Activated naive CD4-positive, alpha-beta T cell treated with anti-CD3 and anti-CD28 coated beads, Interleukin-2, amount 10 ng/mL, durations not matched to agents 7 days and 5 days (primary cell): ENCODE results near the gene NKAIN2.

Source experiments
- CTCF ChIA-PET: fragments of 350-600 bp; sonication (Branson Sonifier 250); formaldehyde crosslinking; loops from one replicate; lab custom pipeline; 2021; ENCODE audit warnings: antibody characterized with exemption; lab: Charles Lee
- DNase-seq: peaks from one replicate; pipeline ENCODE4 v3.0.0-alpha.2; 2020
- H3K27ac Mint-ChIP-seq: one replicate; pipeline ENCODE4 v1.8.0; 2021; ENCODE audit warnings: mild to moderate bottlenecking, moderate library complexity, mixed read lengths
- H3K27me3 Mint-ChIP-seq: one replicate; pipeline ENCODE4 v1.8.0; 2021; ENCODE audit warnings: mild to moderate bottlenecking, mixed read lengths
- H3K36me3 Mint-ChIP-seq: one replicate; pipeline ENCODE4 v1.8.0; 2021; ENCODE audit warnings: mixed read lengths
- H3K4me1 Mint-ChIP-seq: one replicate; pipeline ENCODE4 v1.8.0; 2021; ENCODE audit warnings: mixed read lengths
- H3K4me3 Mint-ChIP-seq: one replicate; pipeline ENCODE4 v1.8.0; 2021; ENCODE audit warnings: mild to moderate bottlenecking, moderate library complexity, mixed read lengths
- H3K9me3 Mint-ChIP-seq: one replicate; pipeline ENCODE4 v1.8.0; 2021; ENCODE audit warnings: mixed read lengths

Gene NKAIN2

GRCh38 chr6:123803504-123804013 is at the start of gene NKAIN2:
NKAIN2 (plus strand) TSS chr6:123803865.
- H3K9me3 Mint-ChIP-seq = no peaks in the 10 kb centered on the region
- peak within 1 kb of the TSS; percentile 42 for H3K4me3 Mint-ChIP-seq
- no peak for DNase-seq
- H3K27me3 Mint-ChIP-seq = peaks cover 30% of the 10 kb centered on the region
- H3K36me3 Mint-ChIP-seq = no peaks in the 10 kb centered on the region
- no peak within 1 kb of the TSS for H3K27ac Mint-ChIP-seq
- CTCF ChIA-PET = interaction anchor here (1.5 kb wide), 1 partner anchor 15 kb away, joined by 5 read pairs; no protein-coding TSS in a partner anchor
- peaks cover 16% of the 10 kb centered on the region for H3K4me1 Mint-ChIP-seq

DNA sequence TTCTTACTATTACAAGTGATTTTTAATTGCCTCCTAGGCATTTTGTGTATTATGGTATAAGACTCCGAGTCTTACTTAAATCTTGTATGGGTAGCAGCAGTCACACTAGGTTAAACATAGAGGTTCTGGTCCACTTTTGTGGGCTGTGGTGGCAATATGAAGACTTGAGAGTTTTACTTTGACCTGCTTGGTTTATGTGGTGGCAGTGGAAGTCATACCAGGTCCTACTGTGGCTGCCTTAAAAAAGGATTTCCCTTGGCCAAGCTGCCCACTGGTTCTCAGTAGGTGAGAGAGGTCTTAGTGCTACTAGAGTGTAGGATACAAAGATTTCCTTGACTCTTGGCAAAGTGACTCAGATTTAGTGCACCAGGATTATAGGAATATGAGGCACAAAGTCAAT is 44.2 kb upstream of the NKAIN2 start:
- CTCF ChIA-PET = no interaction called here
- Mint-ChIP-seq H3K9me3 (no peaks in the 10 kb centered on the region), H3K27ac (no peak overlapping the region)

DNA sequence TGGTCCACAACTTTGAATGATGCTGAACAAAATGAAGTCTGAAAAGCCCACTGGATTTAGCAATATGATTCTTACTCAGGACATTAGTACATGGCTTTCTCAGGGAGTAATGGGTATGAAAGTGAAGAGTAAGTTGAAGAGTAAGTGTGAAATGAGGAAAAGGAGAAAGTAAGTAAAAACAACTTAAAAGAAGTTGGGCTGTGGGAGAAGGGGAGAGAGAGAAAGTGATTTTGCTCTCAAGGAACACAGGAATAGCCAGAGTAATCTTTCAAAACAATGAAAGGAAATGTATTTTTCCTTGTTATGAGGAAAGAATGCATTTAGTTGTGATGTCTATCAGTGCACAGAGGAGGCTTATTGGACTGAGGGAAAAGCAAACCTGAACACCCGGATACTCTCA is 39.8 kb upstream of the NKAIN2 start:
- CTCF ChIA-PET = no interaction called here
- Mint-ChIP-seq H3K36me3 (no peaks in the 10 kb centered on the region), H3K4me3 (no peak overlapping the region), H3K27me3 (no peaks in the 10 kb centered on the region), H3K9me3 (no peaks in the 10 kb centered on the region), H3K27ac (no peak overlapping the region), H3K4me1 (no peaks in the 10 kb centered on the region)
- DNase-seq = no peak

More for the DNA sequence above, 44.2 kb upstream of the NKAIN2 start:
- Mint-ChIP-seq H3K36me3 (no peaks in the 10 kb centered on the region), H3K4me1 (no peaks in the 10 kb centered on the region), H3K4me3 (no peak overlapping the region), H3K27me3 (no peaks in the 10 kb centered on the region)
- no peak for DNase-seq

GRCh38 chr6:123764722-123765121 is 38.9 kb upstream of the NKAIN2 start:
- Mint-ChIP-seq H3K27ac (no peak overlapping the region), H3K4me3 (no peak overlapping the region), H3K4me1 (no peaks in the 10 kb centered on the region), H3K27me3 (no peaks in the 10 kb centered on the region), H3K9me3 (no peaks in the 10 kb centered on the region), H3K36me3 (no peaks in the 10 kb centered on the region)
- CTCF ChIA-PET = no interaction called here
- no peak for DNase-seq

GRCh38 chr6:123768921-123769320 is 34.7 kb upstream of the NKAIN2 start:
- no peaks in the 10 kb centered on the region for H3K9me3 Mint-ChIP-seq
- no peak overlapping the region for H3K27ac Mint-ChIP-seq
- no peaks in the 10 kb centered on the region for H3K4me1 Mint-ChIP-seq
- no peaks in the 10 kb centered on the region for H3K36me3 Mint-ChIP-seq
- H3K4me3 Mint-ChIP-seq = no peak overlapping the region
- no peaks in the 10 kb centered on the region for H3K27me3 Mint-ChIP-seq
- DNase-seq = no peak
- CTCF ChIA-PET = no interaction called here

DNA sequence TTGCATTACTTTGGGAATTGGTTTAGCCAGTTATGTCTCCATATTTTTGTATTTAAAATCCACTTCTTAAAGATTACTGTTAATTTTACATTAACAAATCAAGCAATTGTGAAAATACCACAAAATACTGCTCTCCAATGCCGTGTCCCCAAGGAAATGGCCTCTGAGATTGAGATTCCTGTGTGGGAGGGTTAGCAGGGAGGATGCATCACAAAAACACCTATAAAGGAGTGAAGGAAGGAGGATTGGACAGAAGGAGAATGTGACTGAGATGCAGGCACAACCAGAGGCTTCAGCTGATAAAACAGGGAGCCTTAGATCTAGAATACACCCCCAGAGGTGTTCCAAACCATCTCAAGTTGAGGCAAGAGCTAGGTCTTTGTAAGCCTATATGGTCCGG is 34.2 kb upstream of the NKAIN2 start:
- no peak overlapping the region for H3K27ac Mint-ChIP-seq

DNA sequence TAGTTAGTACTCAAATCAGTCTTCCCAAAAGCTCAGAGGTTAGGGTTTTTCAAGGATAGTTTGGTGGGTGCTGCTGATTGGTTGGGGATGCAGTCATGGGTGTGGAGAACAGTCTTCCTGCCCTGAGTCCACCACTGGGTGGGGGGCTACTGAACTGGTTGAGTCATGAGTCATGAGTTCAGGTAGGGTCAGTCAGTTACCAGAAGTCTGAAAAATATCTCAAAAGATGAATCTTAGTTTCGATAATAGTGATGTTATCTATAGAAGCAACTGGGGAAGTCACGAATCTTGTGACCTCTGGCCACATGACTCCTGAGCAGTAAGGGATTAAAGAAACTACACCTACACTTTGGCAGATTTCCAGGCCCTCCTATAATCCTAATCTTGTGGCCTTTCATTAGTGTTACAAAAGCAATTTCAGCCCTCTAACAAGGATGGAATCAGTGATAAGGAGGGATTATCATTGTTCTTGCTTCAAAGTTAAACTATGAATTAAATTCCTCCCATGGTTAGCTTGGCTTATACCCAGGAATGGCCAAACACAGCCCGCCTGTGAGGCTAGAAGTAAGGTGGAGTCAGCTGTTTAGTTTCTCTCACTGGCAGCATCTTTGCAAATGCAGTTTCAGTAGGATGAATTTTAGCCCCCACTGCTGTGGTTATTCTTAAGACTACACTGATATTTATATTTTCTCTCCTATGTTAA is 33.3 kb upstream of the NKAIN2 start:
- no peak overlapping the region for H3K27ac Mint-ChIP-seq
- DNase-seq = no peak
- H3K4me3 Mint-ChIP-seq = no peak overlapping the region
- no peaks in the 10 kb centered on the region for H3K36me3 Mint-ChIP-seq
- CTCF ChIA-PET = no interaction called here
- H3K27me3 Mint-ChIP-seq = no peaks in the 10 kb centered on the region
- no peaks in the 10 kb centered on the region for H3K4me1 Mint-ChIP-seq
- no peaks in the 10 kb centered on the region for H3K9me3 Mint-ChIP-seq

More for the DNA sequence above, 34.2 kb upstream of the NKAIN2 start:
- H3K4me3 Mint-ChIP-seq = no peak overlapping the region
- H3K36me3 Mint-ChIP-seq = no peaks in the 10 kb centered on the region
- DNase-seq = no peak
- no peaks in the 10 kb centered on the region for H3K9me3 Mint-ChIP-seq
- CTCF ChIA-PET = no interaction called here
- H3K4me1 Mint-ChIP-seq = no peaks in the 10 kb centered on the region
- no peaks in the 10 kb centered on the region for H3K27me3 Mint-ChIP-seq

GRCh38 chr6:123771126-123771525 is 32.5 kb upstream of the NKAIN2 start:
- no peaks in the 10 kb centered on the region for H3K27me3 Mint-ChIP-seq
- H3K36me3 Mint-ChIP-seq = no peaks in the 10 kb centered on the region
- H3K27ac Mint-ChIP-seq = no peak overlapping the region
- DNase-seq = no peak
- H3K9me3 Mint-ChIP-seq = no peaks in the 10 kb centered on the region
- CTCF ChIA-PET = no interaction called here
- H3K4me3 Mint-ChIP-seq = no peak overlapping the region
- no peaks in the 10 kb centered on the region for H3K4me1 Mint-ChIP-seq

DNA sequence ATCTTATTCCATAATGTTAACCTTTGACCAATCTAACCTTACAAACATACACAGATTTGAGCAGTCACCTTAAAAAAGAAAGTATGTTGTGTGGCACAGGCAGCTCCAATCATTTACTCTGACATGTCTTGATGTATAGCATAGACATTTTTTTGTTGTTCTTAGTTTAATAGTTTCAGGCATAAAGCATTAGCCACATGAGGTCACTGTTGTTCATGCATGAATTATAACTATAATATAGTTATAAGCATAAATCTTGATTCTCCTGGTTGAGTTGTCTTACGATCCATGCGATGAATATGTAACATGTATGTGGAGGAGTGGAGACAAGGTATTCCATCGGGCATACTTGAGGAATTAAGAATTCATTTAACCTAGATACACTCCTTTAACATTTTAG is 26.1 kb upstream of the NKAIN2 start:
- no peak for DNase-seq
- no peaks in the 10 kb centered on the region for H3K9me3 Mint-ChIP-seq
- H3K36me3 Mint-ChIP-seq = no peaks in the 10 kb centered on the region
- H3K27me3 Mint-ChIP-seq = no peaks in the 10 kb centered on the region
- H3K4me1 Mint-ChIP-seq = no peaks in the 10 kb centered on the region
- H3K27ac Mint-ChIP-seq = no peak overlapping the region
- CTCF ChIA-PET = no interaction called here
- H3K4me3 Mint-ChIP-seq = no peak overlapping the region

DNA sequence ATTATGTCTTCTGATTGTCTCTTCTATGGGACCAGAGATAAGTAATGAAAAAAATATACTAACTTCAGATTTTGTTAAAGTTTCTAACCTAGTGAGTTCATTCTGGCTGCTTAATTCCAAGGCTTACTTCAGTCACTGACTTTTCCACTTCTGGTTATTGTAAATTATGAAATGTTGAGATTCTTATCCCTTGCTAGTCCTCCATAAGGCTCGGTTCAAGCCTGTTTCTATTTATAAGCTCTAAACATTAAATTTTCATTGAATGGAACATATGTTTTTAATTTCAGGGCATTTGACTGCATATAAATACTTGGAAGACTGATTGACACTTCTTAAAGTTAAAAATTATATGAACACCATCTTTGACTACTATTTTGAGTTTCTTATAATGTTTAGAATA is 23.6 kb upstream of the NKAIN2 start:
- DNase-seq = no peak
- CTCF ChIA-PET = no interaction called here
- no peak overlapping the region for H3K27ac Mint-ChIP-seq
- no peaks in the 10 kb centered on the region for H3K27me3 Mint-ChIP-seq
- no peaks in the 10 kb centered on the region for H3K9me3 Mint-ChIP-seq
- no peaks in the 10 kb centered on the region for H3K36me3 Mint-ChIP-seq
- no peaks in the 10 kb centered on the region for H3K4me1 Mint-ChIP-seq
- H3K4me3 Mint-ChIP-seq = no peak overlapping the region

DNA sequence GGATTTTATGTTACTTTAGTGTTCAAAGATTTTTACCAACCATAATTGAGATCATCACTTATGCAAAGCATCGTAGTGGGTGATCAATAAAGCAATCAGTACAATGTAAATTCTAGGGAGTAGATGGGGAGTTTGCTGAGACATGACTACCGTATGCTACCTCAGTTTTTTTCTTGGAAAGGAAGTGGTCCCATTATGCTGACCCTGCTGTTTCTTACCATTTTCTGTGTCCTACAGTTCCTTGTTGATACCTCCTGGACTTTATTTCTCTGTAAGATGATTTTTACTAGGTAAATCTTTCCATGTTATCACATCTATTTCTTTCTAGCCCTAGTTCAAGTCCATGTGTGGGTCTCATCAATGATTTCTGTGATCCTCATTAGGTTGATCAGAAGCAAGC is 19.3 kb upstream of the NKAIN2 start:
- H3K27ac Mint-ChIP-seq = no peak overlapping the region
- no peaks in the 10 kb centered on the region for H3K4me1 Mint-ChIP-seq
- CTCF ChIA-PET = no interaction called here
- H3K27me3 Mint-ChIP-seq = no peaks in the 10 kb centered on the region
- no peak for DNase-seq
- H3K9me3 Mint-ChIP-seq = no peaks in the 10 kb centered on the region
- no peaks in the 10 kb centered on the region for H3K36me3 Mint-ChIP-seq
- no peak overlapping the region for H3K4me3 Mint-ChIP-seq

- CTCF ChIA-PET = no interaction called here
- H3K27me3 Mint-ChIP-seq = no peaks in the 10 kb centered on the region
- no peaks in the 10 kb centered on the region for H3K9me3 Mint-ChIP-seq
- no peaks in the 10 kb centered on the region for H3K36me3 Mint-ChIP-seq
- H3K4me1 Mint-ChIP-seq = no peaks in the 10 kb centered on the region
- no peak overlapping the region for H3K4me3 Mint-ChIP-seq
- no peak for DNase-seq
- no peak overlapping the region for H3K27ac Mint-ChIP-seq
Measured at GRCh38 chr6:123785039-123785438, 18.6 kb upstream of the NKAIN2 start.

GRCh38 chr6:123788319-123788718 is 15.3 kb upstream of the NKAIN2 start:
- no peaks in the 10 kb centered on the region for H3K9me3 Mint-ChIP-seq
- no peaks in the 10 kb centered on the region for H3K27me3 Mint-ChIP-seq
- DNase-seq = no peak
- H3K36me3 Mint-ChIP-seq = no peaks in the 10 kb centered on the region
- H3K4me1 Mint-ChIP-seq = no peaks in the 10 kb centered on the region
- H3K4me3 Mint-ChIP-seq = no peak overlapping the region
- CTCF ChIA-PET = interaction anchor here (1.3 kb wide), 1 partner anchor 14 kb away, joined by 4 read pairs; no protein-coding TSS in a partner anchor
- H3K27ac Mint-ChIP-seq = no peak overlapping the region

DNA sequence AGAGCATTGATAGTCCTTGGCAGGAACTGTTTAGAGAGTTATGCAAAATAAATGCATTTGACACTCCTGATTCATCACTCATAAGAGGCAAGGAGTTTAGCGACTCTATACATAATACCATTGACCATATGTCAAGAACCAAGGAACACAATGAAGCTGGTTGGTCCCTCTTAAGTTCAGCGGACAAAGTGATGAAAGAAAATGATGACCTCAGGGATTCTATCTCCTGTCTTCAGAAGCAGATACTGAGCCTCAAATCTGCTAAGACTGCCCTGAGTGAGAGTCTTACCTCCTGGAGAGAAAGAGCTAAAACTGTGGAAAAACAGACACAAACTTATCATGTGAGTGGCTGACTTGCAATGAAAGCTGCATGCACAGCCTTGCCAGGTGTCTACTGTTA is 9.5 kb upstream of the NKAIN2 start:
- Mint-ChIP-seq H3K9me3 (no peaks in the 10 kb centered on the region), H3K27me3 (no peaks in the 10 kb centered on the region), H3K4me1 (no peaks in the 10 kb centered on the region), H3K36me3 (no peaks in the 10 kb centered on the region), H3K4me3 (no peak overlapping the region), H3K27ac (no peak overlapping the region)
- CTCF ChIA-PET = no interaction called here
- no peak for DNase-seq

DNA sequence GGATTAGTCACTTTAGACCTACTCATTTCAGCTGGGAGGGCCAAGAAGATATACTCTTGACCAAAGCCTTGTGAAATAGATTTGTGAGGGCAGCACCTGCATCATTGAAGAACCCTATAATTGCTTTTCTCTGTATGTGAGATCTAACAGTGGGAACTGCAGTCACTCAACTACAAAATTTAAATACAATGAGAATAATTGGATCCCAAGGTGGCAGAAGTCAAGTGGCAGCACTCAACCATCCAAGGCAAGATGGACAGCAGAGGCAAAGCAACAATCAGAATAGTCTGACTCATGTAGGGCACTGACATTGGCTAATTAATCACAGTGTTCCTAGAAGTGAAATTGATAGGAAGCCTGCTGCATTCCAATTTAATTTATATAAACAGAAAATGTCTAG is 8.9 kb upstream of the NKAIN2 start:
- no peaks in the 10 kb centered on the region for H3K27me3 Mint-ChIP-seq
- CTCF ChIA-PET = no interaction called here

More for the DNA sequence above, 8.9 kb upstream of the NKAIN2 start:
- DNase-seq = no peak
- Mint-ChIP-seq H3K36me3 (no peaks in the 10 kb centered on the region), H3K9me3 (no peaks in the 10 kb centered on the region), H3K4me1 (no peaks in the 10 kb centered on the region), H3K27ac (no peak overlapping the region), H3K4me3 (no peak overlapping the region)
